ENCODE measurements around the gene YJU2.
"Not testable (repeated sequence)": the region's sequence is repeated elsewhere in the genome, so short reads cannot be mapped to it uniquely, and the experiment has no call there.

Gene YJU2

DNA sequence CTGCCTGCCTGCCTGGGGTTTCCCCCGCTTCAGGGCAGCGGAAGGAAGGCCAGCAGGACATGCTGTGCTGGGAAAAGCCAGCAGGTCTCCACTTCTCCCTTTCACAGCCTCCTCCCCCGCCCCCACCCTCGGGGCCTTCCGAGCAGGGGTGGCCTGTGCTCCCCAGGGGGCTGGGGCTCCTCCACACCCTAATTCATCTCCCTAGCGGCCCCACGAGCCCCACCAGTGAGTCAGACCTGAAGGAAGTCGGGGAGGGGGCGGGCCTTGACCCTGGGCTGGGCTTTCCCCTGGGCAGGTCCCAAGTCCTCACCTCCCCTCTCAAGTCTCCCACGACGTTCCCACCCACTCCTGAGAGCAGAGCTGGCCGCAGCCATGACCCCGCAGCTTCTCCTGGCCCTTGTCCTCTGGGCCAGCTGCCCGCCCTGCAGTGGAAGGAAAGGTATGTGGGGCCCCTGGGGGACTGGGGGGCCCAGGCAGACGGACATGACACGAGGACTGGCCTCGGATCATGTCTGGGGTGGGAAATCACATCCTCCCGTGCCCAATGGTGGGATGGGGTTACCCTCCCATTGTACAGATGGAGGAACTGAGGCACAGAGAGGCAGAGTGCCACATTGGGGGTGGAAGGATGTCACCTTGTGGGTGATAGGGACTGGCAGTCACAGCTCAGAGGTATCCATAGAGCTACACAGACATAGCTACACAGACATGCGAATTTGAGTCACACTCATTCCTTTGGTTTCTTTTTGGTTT is 17.5 kb upstream of the YJU2 start, which contains the start of gene EBI3:
EBI3 (plus strand) TSS at position 345 of the 753 bp plus-strand sequence; CDS start at position 373, 28 bp downstream.
- no peak for FAIRE-seq

GRCh38 chr19:4230237-4230636 is 16.6 kb upstream of the YJU2 start:
- FAIRE-seq, result not testable (repeated sequence)

DNA sequence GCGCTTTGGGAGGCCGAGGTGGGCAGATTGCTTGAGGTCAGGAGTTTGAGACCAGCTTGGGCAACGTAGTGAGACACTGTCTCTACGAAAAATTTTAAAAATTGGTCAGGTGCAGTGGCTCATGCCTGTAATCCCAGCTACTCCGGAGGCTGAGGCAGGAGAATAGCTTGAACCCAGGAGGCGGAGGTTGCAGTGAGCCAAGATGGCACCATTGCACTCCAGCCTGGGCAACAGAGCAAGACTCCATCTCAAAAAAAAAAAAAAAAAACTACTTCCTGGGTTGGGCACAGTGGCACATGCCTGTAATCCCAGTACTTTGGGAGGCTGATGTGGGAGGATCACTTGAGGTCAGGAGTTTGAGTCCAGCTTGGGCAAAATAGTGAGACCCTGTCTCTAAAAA is 15.4 kb upstream of the YJU2 start:
- not testable (repeated sequence) for FAIRE-seq

- FAIRE-seq, result not testable (repeated sequence)
These were observed 14.7 kb upstream of the YJU2 start for GRCh38 chr19:4232139-4232538.

GRCh38 chr19:4232614-4233281 is 14.1 kb upstream of the YJU2 start:
- FAIRE-seq, result no peak

- FAIRE-seq, result no peak
These were observed 13.5 kb upstream of the YJU2 start for GRCh38 chr19:4233282-4233853.

GRCh38 chr19:4234142-4234861 is 12.6 kb upstream of the YJU2 start:
- no peak for FAIRE-seq

DNA sequence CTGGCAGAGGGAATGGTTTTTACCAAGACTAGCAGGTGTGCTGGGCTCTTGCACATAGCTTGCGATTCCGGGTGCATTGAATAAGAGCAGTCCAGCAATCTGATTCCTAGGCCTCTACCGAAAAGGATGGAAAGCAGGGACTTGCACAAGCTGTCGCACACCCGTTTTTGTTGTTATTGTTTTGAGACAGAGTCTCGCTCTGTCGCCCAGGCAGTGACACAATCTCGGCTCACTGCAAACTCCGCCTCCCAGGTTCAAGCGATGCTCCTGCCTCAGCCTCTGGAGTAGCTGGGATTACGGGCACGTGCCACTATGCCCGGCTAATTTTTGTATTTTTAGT is 12.0 kb upstream of the YJU2 start:
- no peak for FAIRE-seq

DNA sequence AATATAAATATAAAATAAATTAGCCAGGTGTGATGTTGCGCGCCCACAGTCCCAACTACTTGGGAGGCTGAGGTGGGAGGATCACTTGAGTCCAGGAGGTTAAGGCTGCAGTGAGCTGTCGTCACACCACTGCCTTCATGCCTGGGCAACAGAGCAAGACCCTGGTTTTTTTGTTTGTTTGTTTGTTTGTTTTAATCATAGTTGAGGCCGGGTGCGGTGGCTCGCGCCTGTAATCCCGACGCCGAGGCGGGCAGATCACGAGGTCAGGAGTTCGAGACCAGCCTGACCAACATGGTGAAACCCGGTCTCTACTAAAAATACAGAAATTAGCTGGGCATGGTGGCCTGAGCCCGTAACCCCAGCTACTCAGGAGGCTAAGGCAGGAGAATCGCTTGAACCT is 9.4 kb upstream of the YJU2 start:
- not testable (repeated sequence) for FAIRE-seq

DNA sequence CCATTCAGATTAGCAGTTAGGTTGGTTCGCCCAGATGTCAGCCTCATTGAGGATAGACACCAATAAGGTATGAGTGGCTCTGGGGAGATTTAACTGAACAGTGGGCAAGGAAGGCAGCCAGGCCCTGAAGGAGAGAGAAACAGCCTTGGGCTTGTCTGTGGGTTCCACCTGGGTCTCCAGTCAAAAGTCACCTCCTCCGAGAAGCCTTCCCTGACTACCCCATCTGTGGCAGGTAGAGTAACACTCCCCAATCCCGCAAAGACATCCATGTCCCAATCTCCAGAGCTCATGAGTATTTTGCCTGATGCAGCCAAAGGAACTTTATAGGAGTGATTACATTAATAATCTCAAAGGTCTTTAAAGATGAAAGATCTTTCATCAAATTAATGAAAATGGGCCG is 8.0 kb upstream of the YJU2 start:
- FAIRE-seq, result no peak

- no peak for FAIRE-seq
These were observed 5.0 kb upstream of the YJU2 start for GRCh38 chr19:4241824-4242430.

- not testable (repeated sequence) for FAIRE-seq
These were observed 942 bp upstream of the YJU2 start for GRCh38 chr19:4245938-4246337.

DNA sequence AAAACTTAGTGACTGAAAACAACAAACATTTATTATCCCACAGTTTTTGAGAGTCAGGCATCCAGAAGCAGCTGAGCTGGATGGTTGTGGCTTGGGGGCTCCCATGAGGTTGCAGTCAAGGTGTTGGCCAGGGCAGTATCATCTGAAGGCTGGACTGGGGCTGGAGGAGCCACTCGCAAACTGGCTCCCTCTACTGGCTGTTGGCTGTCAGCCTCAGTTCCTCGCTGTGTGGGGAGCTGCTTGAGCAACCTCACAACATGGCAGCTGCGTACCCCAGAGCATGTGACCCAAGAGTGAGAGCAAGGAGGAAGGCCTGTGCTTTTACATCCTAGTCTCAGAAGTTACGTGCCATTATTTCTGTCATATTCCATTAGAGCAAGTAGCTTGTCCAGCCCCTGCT is 9.7 kb downstream of the YJU2 start:
- no peak for FAIRE-seq

DNA sequence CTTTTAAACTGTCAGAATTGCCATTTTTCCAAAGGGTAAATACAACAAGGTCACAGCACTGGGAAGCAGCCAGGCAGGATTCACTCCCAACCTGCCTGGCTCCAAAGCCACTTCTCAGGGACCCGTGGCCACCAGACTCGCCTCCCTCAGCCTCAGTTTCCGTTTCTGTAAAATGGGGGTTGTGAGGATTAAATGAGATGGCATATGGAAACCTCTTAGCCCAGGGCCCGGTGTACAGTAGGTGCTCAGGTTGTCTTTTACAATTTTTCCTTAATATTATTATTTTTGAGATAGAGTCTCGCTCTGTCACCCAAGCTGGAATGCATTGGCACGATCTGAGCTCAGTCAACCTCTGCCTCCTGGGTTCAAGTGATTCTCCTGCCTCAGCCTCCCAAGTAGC is 10.1 kb downstream of the YJU2 start:
- FAIRE-seq, result no peak

DNA sequence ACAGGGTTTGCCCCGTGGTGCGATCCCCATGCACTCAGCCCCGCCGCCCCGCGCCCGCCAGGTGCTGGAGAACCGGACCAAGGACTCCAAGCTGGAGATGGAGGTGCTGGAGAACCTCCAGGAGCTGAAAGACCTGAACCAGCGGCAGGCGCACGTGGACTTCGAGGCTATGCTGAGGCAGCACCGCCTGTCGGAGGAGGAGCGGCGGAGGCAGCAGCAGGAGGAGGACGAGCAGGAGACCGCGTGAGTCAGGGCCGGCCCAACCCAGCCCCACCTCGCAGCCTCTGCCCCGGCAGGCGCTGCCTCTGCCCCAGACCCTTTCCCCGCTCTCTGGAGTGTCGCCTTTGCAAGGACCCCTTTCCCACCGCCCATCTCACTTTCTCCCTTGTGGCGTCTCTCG is 11.3 kb downstream of the YJU2 start:
- no peak for FAIRE-seq

DNA sequence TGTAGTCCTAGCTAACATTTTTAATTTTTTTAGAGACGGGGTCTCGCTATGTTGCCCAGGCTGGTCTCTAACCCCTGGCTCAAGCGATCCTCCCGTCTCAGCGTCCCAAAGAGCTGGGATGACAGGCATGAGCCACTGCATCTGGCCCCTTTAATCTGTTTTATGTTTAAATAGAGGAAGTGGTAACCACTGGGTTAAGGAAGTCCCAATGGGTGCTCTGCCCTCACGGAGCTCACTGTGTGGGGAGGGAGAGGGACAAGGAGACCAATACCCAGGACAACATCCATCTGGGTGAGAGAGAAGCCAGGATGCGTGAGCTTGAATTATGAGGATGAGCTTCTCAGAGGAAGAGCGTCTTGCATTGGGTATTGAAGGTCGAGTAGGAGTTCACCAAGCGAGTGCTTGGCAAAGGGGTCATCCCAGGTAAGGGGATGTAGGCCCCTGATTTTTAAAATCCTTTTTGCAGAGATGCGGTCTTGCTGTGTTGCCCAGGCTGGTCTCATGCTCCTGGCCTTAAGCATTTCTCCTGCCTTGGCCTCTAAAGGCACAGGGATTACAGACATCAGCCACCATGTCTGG is 13.8 kb downstream of the YJU2 start:
- no peak for FAIRE-seq

- no peak for FAIRE-seq
These were observed 17.9 kb downstream of the YJU2 start for GRCh38 chr19:4264812-4265211.

DNA sequence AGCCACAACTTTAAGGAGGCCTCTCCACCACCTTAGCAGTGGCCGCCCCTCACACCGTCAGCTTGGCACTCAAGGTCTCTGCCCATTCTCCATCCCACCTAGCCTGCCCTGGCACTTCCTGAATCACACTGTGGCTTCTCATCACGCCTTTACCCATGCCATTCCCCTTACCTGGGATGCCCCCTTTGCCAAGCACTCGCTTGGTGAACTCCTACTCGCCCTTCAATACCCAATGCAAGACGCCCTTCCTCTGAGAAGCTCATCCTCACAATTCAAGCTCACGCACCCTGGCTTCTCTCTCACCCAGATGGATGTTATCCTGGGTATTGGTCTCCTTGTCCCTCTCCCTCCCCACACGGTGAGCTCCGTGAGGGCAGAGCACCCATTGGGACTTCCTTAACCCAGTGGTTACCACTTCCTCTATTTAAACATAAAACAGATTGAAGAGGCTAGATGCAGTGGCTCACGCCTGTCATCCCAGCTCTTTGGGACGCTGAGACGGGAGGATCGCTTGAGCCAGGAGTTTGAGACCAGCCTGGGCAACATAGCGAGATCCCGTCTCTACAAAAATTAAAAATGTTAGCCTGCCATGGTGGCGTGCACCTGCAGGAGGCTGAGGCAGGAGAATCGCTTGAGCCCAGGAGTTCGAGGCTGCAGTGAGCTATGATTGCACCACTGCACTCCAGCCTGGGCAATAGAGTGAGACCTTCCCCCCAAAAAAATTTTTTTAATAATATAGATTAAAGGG is 19.5 kb downstream of the YJU2 start:
- no peak for FAIRE-seq

DNA sequence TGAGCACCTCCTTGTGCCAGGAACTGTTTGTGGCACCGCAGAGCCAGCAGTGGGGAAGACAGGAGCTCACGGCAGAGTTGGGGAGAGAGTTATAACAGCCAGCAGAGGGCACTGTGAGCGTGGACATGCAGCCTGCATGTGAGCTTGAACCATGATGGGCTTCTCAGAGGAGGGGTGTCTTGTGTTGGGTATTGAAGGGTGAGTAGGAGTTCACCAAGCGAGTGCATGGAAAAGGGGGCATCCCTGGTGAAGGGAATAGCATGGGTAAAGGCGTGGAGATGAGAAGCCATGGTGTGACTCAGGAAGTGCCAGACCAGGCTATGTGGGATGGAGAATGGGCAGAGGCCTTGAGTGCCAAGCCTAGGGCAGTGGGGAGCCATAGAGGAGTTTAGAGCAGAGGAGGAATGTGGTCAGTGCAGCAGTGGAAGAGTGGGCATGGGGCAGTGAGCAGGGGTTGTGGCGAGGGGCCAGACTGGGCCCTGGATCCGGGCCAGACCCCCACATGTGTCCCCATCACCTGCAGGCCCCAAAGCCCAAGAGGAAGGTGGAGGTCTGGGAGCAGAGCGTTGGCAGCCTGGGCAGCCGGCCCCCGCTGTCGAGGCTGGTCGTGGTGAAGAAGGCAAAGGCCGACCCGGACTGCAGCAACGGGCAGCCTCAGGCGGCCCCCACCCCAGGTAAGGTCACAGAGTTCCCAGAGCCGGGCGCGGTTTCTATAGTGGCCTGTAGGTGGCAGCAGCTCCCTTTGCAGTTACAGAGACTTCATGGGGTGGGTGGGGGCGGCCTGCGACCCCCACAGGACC is 20.4 kb downstream of the YJU2 start:
- FAIRE-seq, result peak; percentile 37

DNA sequence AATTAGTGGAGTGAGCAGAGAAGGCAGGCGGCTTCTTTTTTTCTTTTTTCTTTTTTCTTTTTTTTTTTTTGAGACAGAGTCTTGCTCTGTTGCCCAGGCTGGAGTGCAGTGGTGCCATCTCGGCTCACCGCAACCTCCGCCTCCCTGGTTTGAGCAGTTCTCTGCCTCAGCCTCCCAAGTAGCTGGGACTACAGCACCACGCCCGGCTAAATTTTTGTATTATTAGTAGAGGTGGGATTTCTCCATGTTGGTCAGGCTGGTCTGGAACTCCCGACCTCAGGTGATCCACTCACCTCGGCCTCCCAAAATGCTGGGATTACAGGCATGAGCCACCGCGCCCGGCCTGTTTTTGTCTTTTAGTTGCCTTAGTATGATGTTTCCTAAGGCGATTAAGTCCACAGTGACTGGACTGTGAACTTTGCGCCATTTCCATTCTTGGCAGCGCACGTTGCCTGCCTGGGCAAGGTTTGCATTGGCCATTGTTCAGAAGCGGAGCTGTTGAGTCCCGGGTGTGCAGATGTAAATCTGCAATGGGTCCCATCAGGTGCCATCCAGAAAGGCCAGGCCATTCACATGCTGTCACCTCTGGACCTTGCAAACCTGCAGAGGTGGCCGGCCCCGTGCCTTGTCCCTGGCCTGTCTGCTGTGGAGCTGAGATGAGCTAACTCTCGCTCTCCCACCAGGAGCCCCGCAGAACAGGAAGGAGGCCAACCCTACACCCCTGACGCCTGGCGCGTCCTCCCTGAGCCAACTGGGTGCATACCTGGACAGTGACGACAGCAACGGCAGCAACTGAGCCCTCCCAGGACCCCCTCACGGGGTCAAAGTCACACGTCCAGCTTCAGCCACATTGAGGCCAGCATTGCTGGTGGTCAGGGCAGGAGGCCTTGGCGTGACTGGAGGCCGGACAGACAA is 21.3 kb downstream of the YJU2 start:
- FAIRE-seq, result no peak
